22Rv1 (cell line): ENCODE results near the gene CMAS.

Experiments
- ZFX ChIP-seq: fragments of 450-650 bp; IDR thresholded peaks from 2 replicates; pipeline ENCODE4 v1.6.1; 2017; ENCODE audit warnings: antibody characterized with exemption, borderline replicate concordance
- TF ChIP-seq, protein P1 (sequence below): fragments of 450-650 bp; IDR thresholded peaks from 2 replicates; pipeline ENCODE4 v1.5.1; 2017; ENCODE audit warnings: mild to moderate bottlenecking

- TF ChIP-seq, protein P1, sequence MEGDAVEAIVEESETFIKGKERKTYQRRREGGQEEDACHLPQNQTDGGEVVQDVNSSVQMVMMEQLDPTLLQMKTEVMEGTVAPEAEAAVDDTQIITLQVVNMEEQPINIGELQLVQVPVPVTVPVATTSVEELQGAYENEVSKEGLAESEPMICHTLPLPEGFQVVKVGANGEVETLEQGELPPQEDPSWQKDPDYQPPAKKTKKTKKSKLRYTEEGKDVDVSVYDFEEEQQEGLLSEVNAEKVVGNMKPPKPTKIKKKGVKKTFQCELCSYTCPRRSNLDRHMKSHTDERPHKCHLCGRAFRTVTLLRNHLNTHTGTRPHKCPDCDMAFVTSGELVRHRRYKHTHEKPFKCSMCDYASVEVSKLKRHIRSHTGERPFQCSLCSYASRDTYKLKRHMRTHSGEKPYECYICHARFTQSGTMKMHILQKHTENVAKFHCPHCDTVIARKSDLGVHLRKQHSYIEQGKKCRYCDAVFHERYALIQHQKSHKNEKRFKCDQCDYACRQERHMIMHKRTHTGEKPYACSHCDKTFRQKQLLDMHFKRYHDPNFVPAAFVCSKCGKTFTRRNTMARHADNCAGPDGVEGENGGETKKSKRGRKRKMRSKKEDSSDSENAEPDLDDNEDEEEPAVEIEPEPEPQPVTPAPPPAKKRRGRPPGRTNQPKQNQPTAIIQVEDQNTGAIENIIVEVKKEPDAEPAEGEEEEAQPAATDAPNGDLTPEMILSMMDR = no peak
- no peak for TF ChIP-seq ZFX
Measured at GRCh38 chr12:22014041-22014782, 31.8 kb upstream of the CMAS start.
